Heart left ventricle (tissue), 16 donors: ENCODE data around the gene EGR4. TPM values are rescaled to one million over a fixed set of nuclear protein-coding genes. Genes with fewer than 3 reads are reported as not detected.

Source experiments
- ATAC-seq, 4 donors: fragments of 200-7000 bp; cut with Tn5 transposase; one replicate each; pipeline ENCODE4 v1.9.1; 2020 to 2022; ENCODE audit warnings: moderate library complexity in 4 of 4, mild to moderate bottlenecking in 3 of 4, moderate number of reproducible peaks in 1 of 4
- DNase-seq, 5 donors: peaks; one replicate each; pipeline ENCODE4 v3.0.0-alpha.2; 2020
- H3K27ac ChIP-seq, 12 donors: fragments of 200-600 bp; sonication (generic) in 4 of 12; one replicate each; pipeline versions ENCODE4 v1.5.0 to v1.8.0; 2016 to 2022; ENCODE audit warnings: mild to moderate bottlenecking in 2 of 12
- H3K27me3 ChIP-seq, 9 donors: fragments of 200-600 bp; sonication (generic) in 2 of 9; one replicate each; pipeline versions ENCODE4 v1.5.1 to v1.8.0; 2016 to 2022; ENCODE audit warnings: mild to moderate bottlenecking in 3 of 9
- H3K36me3 ChIP-seq, 9 donors: fragments of 200-600 bp; sonication (generic) in 2 of 9; one replicate each; pipeline versions ENCODE4 v1.5.0 to v1.8.0; 2018 to 2022; ENCODE audit warnings: mild to moderate bottlenecking in 2 of 9
- H3K4me1 ChIP-seq, 12 donors: fragments of 200-600 bp; sonication (generic) in 4 of 12; one replicate each; pipeline versions ENCODE4 v1.5.0 to v1.8.0; 2016 to 2022; ENCODE audit warnings: mild to moderate bottlenecking in 3 of 12
- H3K4me3 ChIP-seq, 12 donors: fragments of 200-600 bp; sonication (generic) in 4 of 12; one replicate each; pipeline versions ENCODE4 v1.5.0 to v1.8.0; 2017 to 2022; ENCODE audit warnings: mild to moderate bottlenecking in 9 of 12, moderate library complexity in 4 of 12
- H3K9me3 ChIP-seq, 12 donors: fragments of 200-600 bp; sonication (generic) in 4 of 12; one replicate each; pipeline versions ENCODE4 v1.5.0 to v1.8.0; 2016 to 2022; ENCODE audit warnings: mild to moderate bottlenecking in 1 of 12
- POLR2A ChIP-seq, 2 donors: fragments of 450-650 bp; IDR thresholded peaks; one replicate each; pipeline ENCODE4 v1.6.1; 2017; ENCODE audit warnings: antibody characterized with exemption in 2 of 2, mild to moderate bottlenecking in 2 of 2, moderate library complexity in 2 of 2
- WGBS, 4 donors: extraction: QIAGEN DNeasy Blood & Tissue Kit in 2 of 4; methylation state at CpG; one replicate each; pipeline versions ENCODE4 v1.1.5 to v1.1.7; 2013 to 2018; 5-methylcytosine and 5-hydroxymethylcytosine counted together
- intact Hi-C, 10 donors: fragments of 100-400 bp; cut with DNase I; formaldehyde crosslinking; loops; one replicate each; pipeline versions ENCODE4 v1.11.1 to v1.14.2; 2022
- polyA plus RNA-seq, 2 donors: library from polyadenylated mRNA; stranded (reverse); fragments of 200-250 nt; gene quantifications; one replicate each; pipeline ENCODE4 v1.2.3, GENCODE V29; 2013
- total RNA-seq, 9 donors: library from RNA; depleted of rRNA in 2 of 9; stranded (reverse); fragments of >200 nt in 2 of 9; fragmentation: NEBNext Ultra II Directional in 3 of 9; extraction: Animal tissue kit (Norgen Biotek cat#: 25700) in 3 of 9; gene quantifications; one replicate each; pipeline versions ENCODE4 v1.1.0 to v1.2.4, GENCODE V29; 2016 to 2023
- TF ChIP-seq, protein P1 (sequence below), 12 donors: fragments of 200-600 bp; sonication (generic) in 4 of 12; IDR thresholded peaks; one replicate each; pipeline versions ENCODE4 v1.5.0 to v1.8.0; 2018 to 2022; ENCODE audit warnings: antibody characterized with exemption in 12 of 12, mild to moderate bottlenecking in 5 of 12
- donor health status: ischemic (EF 13 %, LVEDD 7.1; RV severe dilation, severe dysfunction).
- donor health status: healthy with polysubstance abuse.
- donor health status: DM: no; HTN: yes; CAD: no.
- donor health status: DM: no; HTN: no; CAD: no.
- donor health status: ischemic (EF 25% LVEDD 6.9; RV normal size, moderate dysfunction).
- donor health status: ischemic (EF 25% LVEDD 5.7; RV mildly dilated, moderate dysfunction).
- donor health status: healthy.
- donor health status: DM: yes; HTN: yes; CAD: no.
- donor health status: ischemic (EF 35%, LVEDD 5.7; RV mildly dilated, moderate dysfunction).
- donor health status: nonischemic (EF 11% LVEDD 7.7; RV severe dilation, severe dysfunction).
- donor health status: DM: yes; HTN: yes; CAD: no.
- donor health status: PGD.
- donor health status: ischemic (EF 29% LVEDD 5.4; RV normal size, mild dysfunction).
- donor health status: nonischemic (EF 23%, LVEDD 6.1; RV moderate dilation, normal function).

Gene EGR4
- total and polyA plus RNA-seq, 11 donors: not detected

DNA sequence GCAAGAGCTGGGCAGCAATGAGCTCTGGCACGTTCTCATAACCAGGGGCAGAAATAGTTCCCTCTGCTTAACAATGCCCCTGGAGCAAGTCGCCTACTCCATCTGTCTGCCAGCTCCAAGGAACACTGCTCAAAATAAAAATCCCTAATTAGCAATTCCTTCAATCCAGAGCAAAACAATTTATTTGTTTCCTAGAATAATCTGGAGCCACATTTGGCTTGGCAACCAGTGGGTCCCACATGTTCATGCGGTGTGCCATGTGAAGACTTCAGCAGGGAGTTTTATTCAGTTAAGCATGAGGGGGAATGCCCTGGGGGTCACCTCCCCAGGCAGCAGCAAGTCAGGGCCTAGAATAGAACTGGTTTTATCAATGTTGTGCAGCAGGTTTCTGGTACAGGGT lies 7.6 kb upstream of the EGR4 start:
- intact Hi-C loops: no loop called here
- ATAC-seq (no peak), DNase-seq (no peak)
- peaks cover 0 to 46% (median 4%) of the 10 kb centered on the region in 9 donors for H3K27me3 ChIP-seq
- TF ChIP-seq, protein P1, sequence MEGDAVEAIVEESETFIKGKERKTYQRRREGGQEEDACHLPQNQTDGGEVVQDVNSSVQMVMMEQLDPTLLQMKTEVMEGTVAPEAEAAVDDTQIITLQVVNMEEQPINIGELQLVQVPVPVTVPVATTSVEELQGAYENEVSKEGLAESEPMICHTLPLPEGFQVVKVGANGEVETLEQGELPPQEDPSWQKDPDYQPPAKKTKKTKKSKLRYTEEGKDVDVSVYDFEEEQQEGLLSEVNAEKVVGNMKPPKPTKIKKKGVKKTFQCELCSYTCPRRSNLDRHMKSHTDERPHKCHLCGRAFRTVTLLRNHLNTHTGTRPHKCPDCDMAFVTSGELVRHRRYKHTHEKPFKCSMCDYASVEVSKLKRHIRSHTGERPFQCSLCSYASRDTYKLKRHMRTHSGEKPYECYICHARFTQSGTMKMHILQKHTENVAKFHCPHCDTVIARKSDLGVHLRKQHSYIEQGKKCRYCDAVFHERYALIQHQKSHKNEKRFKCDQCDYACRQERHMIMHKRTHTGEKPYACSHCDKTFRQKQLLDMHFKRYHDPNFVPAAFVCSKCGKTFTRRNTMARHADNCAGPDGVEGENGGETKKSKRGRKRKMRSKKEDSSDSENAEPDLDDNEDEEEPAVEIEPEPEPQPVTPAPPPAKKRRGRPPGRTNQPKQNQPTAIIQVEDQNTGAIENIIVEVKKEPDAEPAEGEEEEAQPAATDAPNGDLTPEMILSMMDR (IDR thresholded peaks at IDR 0.05): no peak
- no peak for TF ChIP-seq POLR2A (IDR thresholded peaks at IDR 0.05)
- WGBS, 4 donors: 55 to 71% (median 66%) methylated on average over 3 of the region's 3 CpGs
- no peak overlapping the region for H3K27ac ChIP-seq
- H3K4me3 ChIP-seq: no peak overlapping the region
- no peaks in the 10 kb centered on the region for H3K4me1 ChIP-seq
- H3K36me3 ChIP-seq: no peaks in the 10 kb centered on the region
- H3K9me3 ChIP-seq: no peaks in the 10 kb centered on the region

DNA sequence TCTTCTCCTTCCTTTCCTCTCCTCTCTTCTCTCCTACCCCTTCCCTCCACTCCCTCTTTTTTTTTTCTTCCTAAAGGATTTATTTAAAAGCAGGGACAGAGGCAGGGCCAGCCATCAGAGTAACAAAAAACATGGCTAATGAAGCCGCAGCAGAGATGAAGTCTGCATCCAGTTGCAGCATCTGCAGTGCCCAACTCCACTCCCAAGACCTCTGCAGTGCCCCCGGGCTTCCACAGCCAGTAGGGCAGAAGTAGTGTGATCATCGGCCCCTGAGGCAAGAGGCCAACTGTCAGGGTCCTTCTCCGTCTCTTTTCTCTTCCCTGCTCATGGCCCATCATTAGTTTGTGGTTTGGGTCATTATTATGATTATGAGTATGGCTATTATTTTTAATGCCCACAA lies 4.2 kb upstream of the EGR4 start:
- no peaks in the 10 kb centered on the region for H3K36me3 ChIP-seq
- DNase-seq: no peak
- no peak for TF ChIP-seq POLR2A (IDR thresholded peaks at IDR 0.05)
- TF ChIP-seq, protein P1 (IDR thresholded peaks at IDR 0.05): no peak
- intact Hi-C loops: no loop called here
- ATAC-seq: no peak
- H3K27me3 ChIP-seq: peaks cover 21 to 79% (median 37%) of the 10 kb centered on the region in 9 donors
- H3K27ac ChIP-seq: no peak overlapping the region
- H3K4me1 ChIP-seq: peaks cover 0 to 12% (median 6%) of the 10 kb centered on the region in 12 donors
- H3K9me3 ChIP-seq: no peaks in the 10 kb centered on the region
- no peak overlapping the region for H3K4me3 ChIP-seq
- 58 to 66% (median 61%) methylated on average over 4 of the region's 4 CpGs for WGBS, 4 donors

DNA sequence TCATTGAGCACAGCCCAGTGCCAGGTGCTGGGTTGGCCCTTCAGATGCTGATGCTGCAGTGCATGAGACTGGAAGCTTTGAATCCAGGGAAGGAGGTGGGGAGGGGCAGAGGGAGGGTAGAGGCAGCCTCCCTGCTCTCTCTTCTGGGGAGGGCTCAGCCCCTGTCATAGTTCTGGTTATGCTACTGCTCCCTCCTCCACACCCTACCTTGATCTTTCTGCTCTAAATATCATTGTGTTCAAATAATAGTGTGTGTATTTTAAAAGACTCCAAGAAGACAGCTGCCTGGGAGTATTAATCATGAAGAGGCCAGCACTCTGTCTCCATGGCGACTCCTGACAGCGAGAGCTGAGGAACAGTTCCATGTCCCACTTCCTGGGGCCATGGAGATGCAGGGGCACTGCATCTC lies 3.8 kb upstream of the EGR4 start:
- Histone ChIP-seq H3K27me3 (peaks cover 26 to 79% (median 42%) of the 10 kb centered on the region in 9 donors), H3K9me3 (no peaks in the 10 kb centered on the region), H3K4me1 (peaks cover 0 to 14% (median 6%) of the 10 kb centered on the region in 12 donors), H3K4me3 (no peak overlapping the region), H3K27ac (no peak overlapping the region), H3K36me3 (no peaks in the 10 kb centered on the region)
- WGBS, 4 donors: 13 to 27% (median 18%) methylated on average over 2 of the region's 2 CpGs
- intact Hi-C loops: no loop called here
- ATAC-seq (no peak), DNase-seq (no peak)
- TF ChIP-seq, protein P1 (IDR thresholded peaks at IDR 0.05): no peak
- no peak for TF ChIP-seq POLR2A (IDR thresholded peaks at IDR 0.05)

DNA sequence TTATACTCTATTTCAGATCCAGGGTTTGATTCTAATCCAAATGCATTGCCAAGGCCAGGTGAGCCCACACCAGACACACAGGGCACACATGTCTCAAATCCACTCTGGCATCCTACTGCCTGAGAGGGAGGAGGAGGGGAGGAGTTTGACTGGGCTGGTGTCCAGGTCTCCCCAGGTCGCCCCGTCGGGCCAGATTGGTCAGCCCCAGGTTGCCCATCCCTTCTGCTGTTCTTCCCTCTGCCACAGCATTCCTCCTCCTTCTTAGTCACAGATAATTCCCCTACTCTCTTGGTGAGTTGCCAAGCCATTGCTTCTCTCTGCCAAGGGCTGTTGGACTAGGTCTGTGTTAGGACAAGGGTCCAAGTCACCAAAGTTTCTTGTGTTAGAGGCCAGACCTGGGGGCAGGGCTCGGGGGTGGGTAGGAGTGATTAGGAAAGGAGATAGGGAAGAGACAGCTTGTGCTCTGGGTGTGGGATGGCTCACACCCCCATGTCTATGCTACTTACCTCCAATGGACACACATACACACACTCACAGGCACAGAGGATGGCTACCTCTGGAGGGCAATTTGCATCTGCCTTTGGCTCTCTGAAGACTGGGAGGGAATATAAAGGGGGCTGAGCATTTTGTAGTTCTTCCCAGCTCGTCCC lies 2.5 kb upstream of the EGR4 start:
- WGBS, 4 donors: 23 to 33% (median 29%) methylated on average over 5 of the region's 5 CpGs
- intact Hi-C loops: no loop called here
- H3K27me3 ChIP-seq: peaks cover 35 to 89% (median 54%) of the 10 kb centered on the region in 9 donors
- no peak overlapping the region for H3K27ac ChIP-seq
- no peak for TF ChIP-seq POLR2A (IDR thresholded peaks at IDR 0.05)
- TF ChIP-seq, protein P1 (IDR thresholded peaks at IDR 0.05): no peak
- H3K9me3 ChIP-seq: no peaks in the 10 kb centered on the region
- DNase-seq: no peak
- no peak overlapping the region for H3K4me3 ChIP-seq
- no peak for ATAC-seq
- H3K36me3 ChIP-seq: no peaks in the 10 kb centered on the region
- peaks cover 0 to 27% (median 9%) of the 10 kb centered on the region in 12 donors for H3K4me1 ChIP-seq
